PFSK-1 (cell line): ENCODE results near the gene LRFN2.

Experiments
- FOXP2 ChIP-seq: optimal IDR thresholded peaks from 2 replicates; pipeline ENCODE3; 2011; ENCODE audit warnings: borderline replicate concordance, control low read depth, inconsistent platforms; ENCODE audit not compliant: insufficient read depth; ENCODE audit errors: extremely low read length, extremely low read depth
- POLR2AphosphoS5 ChIP-seq: IDR thresholded peaks from 2 replicates; pipeline ENCODE4 v1.6.1; 2012; ENCODE audit warnings: low read depth, mild to moderate bottlenecking, control low read depth, low read length, moderate library complexity
- REST ChIP-seq, 2 experiments: IDR thresholded peaks; 2 replicates each; pipeline versions ENCODE4 v1.6.1 to v1.8.0; 2011 to 2012; ENCODE audit warnings: low read depth in 2 of 2, low read length in 2 of 2, control low read depth in 1 of 2, inconsistent platforms in 1 of 2, mild to moderate bottlenecking in 1 of 2, moderate library complexity in 1 of 2; ENCODE audit not compliant: insufficient read depth in 1 of 2
- SIN3A ChIP-seq: IDR thresholded peaks from 2 replicates; pipeline ENCODE4 v1.6.1; 2012; ENCODE audit warnings: mild to moderate bottlenecking, low read length, moderate library complexity, borderline replicate concordance; ENCODE audit not compliant: insufficient read depth
- TAF1 ChIP-seq: IDR thresholded peaks from 2 replicates; pipeline ENCODE4 v1.6.1; 2012; ENCODE audit warnings: low read length, control low read depth, borderline replicate concordance; ENCODE audit not compliant: insufficient read depth

Gene LRFN2

GRCh38 chr6:40541556-40542174, 45.5 kb downstream of the LRFN2 start:
- TF ChIP-seq REST (IDR thresholded peaks at IDR 0.05; ENCODE audit: insufficient read depth in 1 of 2, low read depth in 2 of 2, low read length in 2 of 2) (no peak), FOXP2 (no peak), TAF1 (no peak), SIN3A (no peak), POLR2AphosphoS5 (no peak)

- TF ChIP-seq POLR2AphosphoS5 (no peak), FOXP2 (no peak), TAF1 (no peak), SIN3A (no peak), REST (IDR thresholded peaks at IDR 0.05; ENCODE audit: insufficient read depth in 1 of 2, low read depth in 2 of 2, low read length in 2 of 2) (no peak)
Observed at GRCh38 chr6:40540790-40541189, 46.4 kb downstream of the LRFN2 start.

- no peak for TF ChIP-seq FOXP2
- no peak for TF ChIP-seq SIN3A
- no peak for TF ChIP-seq REST (IDR thresholded peaks at IDR 0.05; ENCODE audit: insufficient read depth in 1 of 2, low read depth in 2 of 2, low read length in 2 of 2)
- no peak for TF ChIP-seq POLR2AphosphoS5
Observed at GRCh38 chr6:40539853-40540252, 47.3 kb downstream of the LRFN2 start.

- TF ChIP-seq TAF1 = no peak
- no peak for TF ChIP-seq SIN3A
- TF ChIP-seq POLR2AphosphoS5 = no peak
- TF ChIP-seq FOXP2 = no peak
- TF ChIP-seq REST (IDR thresholded peaks at IDR 0.05; ENCODE audit: insufficient read depth in 1 of 2, low read depth in 2 of 2, low read length in 2 of 2) = no peak
Observed at GRCh38 chr6:40538556-40538955, 48.6 kb downstream of the LRFN2 start.

- TF ChIP-seq REST (IDR thresholded peaks at IDR 0.05; ENCODE audit: insufficient read depth in 1 of 2, low read depth in 2 of 2, low read length in 2 of 2) (no peak), TAF1 (no peak), POLR2AphosphoS5 (no peak)
Observed at GRCh38 chr6:40537446-40537845, 49.7 kb downstream of the LRFN2 start.
